HEK293 (cell line): Measurements from ENCODE around the gene GJA1.

Source experiments
- CTCF ChIA-PET: fragments of 350-600 bp; formaldehyde crosslinking; extraction: SDS; loops from one replicate; lab custom pipeline; 2021; ENCODE audit warnings: antibody characterized with exemption; lab: Yijun Ruan, JAX
- POLR2A ChIA-PET: fragments of 300-600 bp; formaldehyde crosslinking; extraction: SDS; loops from one replicate; lab custom pipeline; 2020; ENCODE audit warnings: antibody characterized with exemption, inconsistent platforms; lab: Yijun Ruan, JAX
- H3K27ac ChIP-seq: fragments of 200-500 bp; sonication (Bioruptor generic); 2 replicates; pipeline ENCODE4 v1.5.1; 2014; ENCODE audit warnings: low read depth, low read length, control low read depth, inconsistent platforms; ENCODE audit errors: extremely low read depth
- H3K36me3 ChIP-seq, 2 experiments: fragments of 200-500 bp in 1 of 2; sonication (Bioruptor generic) in 1 of 2; 1 replicate in 1 of 2; 2 replicates in 1 of 2; pipeline ENCODE4 v1.5.1; 2014 to 2017; ENCODE audit warnings: inconsistent platforms in 2 of 2, low read length in 2 of 2; ENCODE audit not compliant: control insufficient read depth in 2 of 2, insufficient read depth in 1 of 2
- H3K4me1 ChIP-seq: fragments of 200-500 bp; sonication (Bioruptor generic); 2 replicates; pipeline ENCODE4 v1.5.1; 2014; ENCODE audit warnings: mild to moderate bottlenecking, low read length, inconsistent platforms; ENCODE audit not compliant: control insufficient read depth, insufficient read depth
- H3K4me3 ChIP-seq: 2 replicates; pipeline ENCODE4 v1.5.1; 2011; ENCODE audit warnings: low read depth, mild to moderate bottlenecking, control low read depth, low read length, moderate library complexity
- H3K9me3 ChIP-seq: fragments of 200-500 bp; sonication (Bioruptor generic); 2 replicates; pipeline ENCODE4 v1.5.1; 2014; ENCODE audit warnings: low read depth, low read length, inconsistent platforms; ENCODE audit not compliant: control insufficient read depth, insufficient read depth
- HIC1 ChIP-seq: fragments of 450-650 bp; formaldehyde crosslinking; IDR thresholded peaks from 2 replicates; pipeline ENCODE4 v1.5.1; 2016; ENCODE audit warnings: missing biosample characterization, missing genetic modification characterization
- HOXC10 ChIP-seq: sonication (generic); formaldehyde crosslinking; IDR thresholded peaks from 2 replicates; pipeline ENCODE4 v1.8.1; 2023; ENCODE audit warnings: mild to moderate bottlenecking, missing genetic modification reagents
- IKZF3 ChIP-seq: fragments of 450-650 bp; IDR thresholded peaks from 2 replicates; pipeline ENCODE4 v1.5.0; 2018; ENCODE audit warnings: missing biosample characterization, mild to moderate bottlenecking, missing genetic modification characterization, moderate library complexity
- KLF17 ChIP-seq: fragments of 450-650 bp; formaldehyde crosslinking; IDR thresholded peaks from 2 replicates; pipeline ENCODE4 v1.5.1; 2016; ENCODE audit warnings: missing biosample characterization, missing genetic modification characterization
- KLF9 ChIP-seq: fragments of 450-650 bp; formaldehyde crosslinking; IDR thresholded peaks from 2 replicates; pipeline ENCODE4 v1.5.1; 2016; ENCODE audit warnings: missing biosample characterization, missing genetic modification characterization, low read depth
- PRDM1 ChIP-seq: fragments of 450-650 bp; formaldehyde crosslinking; IDR thresholded peaks from 2 replicates; pipeline ENCODE4; 2016; ENCODE audit warnings: missing biosample characterization, missing genetic modification characterization
- PRDM4 ChIP-seq: fragments of 450-650 bp; formaldehyde crosslinking; IDR thresholded peaks from 2 replicates; pipeline ENCODE4 v1.5.1; 2017; ENCODE audit warnings: missing biosample characterization, missing genetic modification characterization
- SP2 ChIP-seq: fragments of 450-650 bp; formaldehyde crosslinking; IDR thresholded peaks from 2 replicates; pipeline ENCODE4 v1.5.1; 2016; ENCODE audit warnings: missing biosample characterization, missing genetic modification characterization
- SP3 ChIP-seq: fragments of 450-650 bp; formaldehyde crosslinking; IDR thresholded peaks from 2 replicates; pipeline ENCODE4 v1.5.1; 2016; ENCODE audit warnings: missing biosample characterization, missing genetic modification characterization
- TRIM28 ChIP-seq: IDR thresholded peaks from 2 replicates; pipeline ENCODE4 v1.6.1; 2011; ENCODE audit warnings: low read length, control low read depth, borderline replicate concordance
- YY1 ChIP-seq: fragments of 450-650 bp; formaldehyde crosslinking; IDR thresholded peaks from 2 replicates; pipeline ENCODE4 v1.5.1; 2018; ENCODE audit warnings: missing biosample characterization, missing genetic modification characterization
- ZBTB10 ChIP-seq: fragments of 450-650 bp; formaldehyde crosslinking; IDR thresholded peaks from 2 replicates; pipeline ENCODE4 v1.5.1; 2016; ENCODE audit warnings: missing biosample characterization, missing genetic modification characterization
- ZBTB20 ChIP-seq: fragments of 450-650 bp; formaldehyde crosslinking; IDR thresholded peaks from 2 replicates; pipeline ENCODE4 v1.5.1; 2016; ENCODE audit warnings: missing biosample characterization, missing genetic modification characterization
- ZBTB26 ChIP-seq: fragments of 450-650 bp; formaldehyde crosslinking; optimal IDR thresholded peaks from 2 replicates; pipeline ENCODE3; 2016; ENCODE audit warnings: missing biosample characterization, mild to moderate bottlenecking, missing genetic modification characterization
- ZFP69B ChIP-seq: fragments of 450-650 bp; formaldehyde crosslinking; IDR thresholded peaks from 2 replicates; pipeline ENCODE4 v1.5.1; 2016; ENCODE audit warnings: missing biosample characterization, missing genetic modification characterization
- ZIC2 ChIP-seq: fragments of 450-650 bp; formaldehyde crosslinking; IDR thresholded peaks from 2 replicates; pipeline ENCODE4 v1.5.1; 2016; ENCODE audit warnings: missing biosample characterization, missing genetic modification characterization
- ZNF133 ChIP-seq: fragments of 450-650 bp; formaldehyde crosslinking; IDR thresholded peaks from 2 replicates; pipeline ENCODE4 v1.5.1; 2016; ENCODE audit warnings: missing biosample characterization, missing genetic modification characterization
- ZNF221 ChIP-seq: fragments of 450-650 bp; formaldehyde crosslinking; IDR thresholded peaks from 2 replicates; pipeline ENCODE4 v1.5.1; 2017; ENCODE audit warnings: missing biosample characterization, missing genetic modification characterization, borderline replicate concordance
- ZNF239 ChIP-seq: fragments of 450-650 bp; formaldehyde crosslinking; IDR thresholded peaks from 2 replicates; pipeline ENCODE4 v1.5.1; 2016; ENCODE audit warnings: missing biosample characterization, missing genetic modification characterization
- ZNF362 ChIP-seq: fragments of 450-650 bp; formaldehyde crosslinking; IDR thresholded peaks from 2 replicates; pipeline ENCODE4 v1.5.1; 2016; ENCODE audit warnings: missing biosample characterization, missing genetic modification characterization
- ZNF791 ChIP-seq: fragments of 450-650 bp; formaldehyde crosslinking; IDR thresholded peaks from 2 replicates; pipeline ENCODE4 v1.5.1; 2016; ENCODE audit warnings: missing biosample characterization, missing genetic modification characterization
- ZNF792 ChIP-seq: fragments of 450-650 bp; formaldehyde crosslinking; IDR thresholded peaks from 2 replicates; pipeline ENCODE4 v1.5.1; 2016; ENCODE audit warnings: missing biosample characterization, missing genetic modification characterization
- ZSCAN16 ChIP-seq: fragments of 450-650 bp; formaldehyde crosslinking; IDR thresholded peaks from 2 replicates; pipeline ENCODE4 v1.5.1; 2016; ENCODE audit warnings: missing biosample characterization, missing genetic modification characterization

GJA1 gene

GRCh38 chr6:121436960-121437850 is 1.8 kb downstream of the GJA1 start:
- peak overlapping the region; percentile 67 for H3K27ac ChIP-seq
- H3K36me3 ChIP-seq, result no peaks in the 10 kb centered on the region
- H3K9me3 ChIP-seq, result no peaks in the 10 kb centered on the region
- CTCF ChIA-PET, result interaction anchor here (0.7 to 2.8 kb wide), 7 partner anchors 366 to 1609 kb away, joined by 3 to 13 read pairs (median 3); no protein-coding TSS in a partner anchor
- H3K4me3 ChIP-seq, result peak overlapping the region; percentile 53
- POLR2A ChIA-PET, result interaction anchor here (0.6 to 1.8 kb wide), 5 partner anchors 11 to 412 kb away, joined by 3 to 7 read pairs (median 4); no protein-coding TSS in a partner anchor
- H3K4me1 ChIP-seq, result peaks cover 3% of the 10 kb centered on the region; the same call in 1 of the 2 replicates
- TF ChIP-seq ZNF792 (tag by site-specific recombination) (no peak), KLF9 (tag by site-specific recombination) (no peak), PRDM4 (tag by site-specific recombination) (peak; percentile 44; the same call in 1 of the 2 replicates), KLF17 (tag by site-specific recombination) (no peak), ZNF239 (tag by site-specific recombination) (no peak), ZBTB26 (tag by site-specific recombination) (peak; percentile 34), SP3 (tag by site-specific recombination) (peak; percentile 26; the same call in 1 of the 2 replicates), SP2 (0 out of 2 replicates have a peak, but pooled peaks have one; percentile 9), HIC1 (tag by site-specific recombination) (no peak), YY1 (tag by site-specific recombination) (peak; percentile 54; the same call in 1 of the 2 replicates), ZNF221 (no peak), PRDM1 (no peak), ZNF133 (tag by site-specific recombination) (no peak), ZIC2 (tag by site-specific recombination) (no peak), HOXC10 (no peak), ZBTB20 (tag by site-specific recombination) (peak; percentile 31), ZSCAN16 (tag by site-specific recombination) (no peak), ZNF362 (0 out of 2 replicates have a peak, but pooled peaks have one; percentile 46), ZFP69B (tag by site-specific recombination) (no peak), IKZF3 (peak; percentile 83), ZNF791 (tag by site-specific recombination) (no peak), TRIM28 (0 out of 2 replicates have a peak, but pooled peaks have one; percentile 22), ZBTB10 (tag by site-specific recombination) (no peak)
